GM10248 (cell line): ENCODE results near the gene ALPK3.

ENCODE experiments used
- CTCF ChIA-PET: fragments of 300-600 bp; sonication (Branson Sonifier 250); formaldehyde crosslinking; extraction: SDS; loops from one replicate; lab custom pipeline; 2021; ENCODE audit warnings: antibody characterized with exemption; lab: Yijun Ruan, JAX
- POLR2A ChIA-PET: fragments of 350-650 bp; sonication (Branson Sonifier 250); formaldehyde crosslinking; extraction: SDS; loops from one replicate; lab custom pipeline; 2020; ENCODE audit warnings: antibody characterized with exemption; lab: Yijun Ruan, JAX
- DNase-seq: peaks from one replicate; pipeline ENCODE4 v3.0.0; 2012; ENCODE audit errors: extremely low spot score
- CTCF ChIP-seq: IDR thresholded peaks from 2 replicates; pipeline ENCODE4 v1.5.1; 2012; ENCODE audit warnings: mild to moderate bottlenecking, low read depth; ENCODE audit errors: extremely low read depth, missing control alignments, control extremely low read depth

ALPK3 gene

GRCh38 chr15:84834969-84835368 is 17.8 kb downstream of the ALPK3 start:
- TF ChIP-seq CTCF = no peak
- CTCF ChIA-PET = interaction anchor here (1.0 to 4.2 kb wide), 9 partner anchors 8 to 264 kb away, joined by 3 to 14 read pairs (median 4); no protein-coding TSS in a partner anchor
- DNase-seq = no peak
- POLR2A ChIA-PET = no interaction called here

- CTCF ChIA-PET = interaction anchor here (1.0 to 4.2 kb wide), 7 partner anchors 9 to 43 kb away, joined by 3 to 14 read pairs (median 4); no protein-coding TSS in a partner anchor
- no peak for DNase-seq
- no peak for TF ChIP-seq CTCF
- POLR2A ChIA-PET = no interaction called here
These were observed 18.6 kb downstream of the ALPK3 start for GRCh38 chr15:84835661-84836337.

- no peak for TF ChIP-seq CTCF
- CTCF ChIA-PET = interaction anchor here (1.7 to 4.2 kb wide), 4 partner anchors 9 to 17 kb away, joined by 7 to 14 read pairs (median 8); no protein-coding TSS in a partner anchor
- POLR2A ChIA-PET = no interaction called here
- DNase-seq = no peak
These were observed 19.7 kb downstream of the ALPK3 start for GRCh38 chr15:84836844-84837243.

GRCh38 chr15:84839714-84840113 is 22.6 kb downstream of the ALPK3 start:
- CTCF ChIA-PET = interaction anchor here (0.9 to 1.9 kb wide), 3 partner anchors 12 to 89 kb away, joined by 3 to 7 read pairs (median 5); no protein-coding TSS in a partner anchor
- POLR2A ChIA-PET = no interaction called here
- DNase-seq = no peak
- TF ChIP-seq CTCF = no peak

- ChIA-PET POLR2A (no interaction called here), CTCF (interaction anchor here (1.9 kb wide), 1 partner anchor 18 kb away, joined by 7 read pairs; no protein-coding TSS in a partner anchor)
- TF ChIP-seq CTCF = no peak
- no peak for DNase-seq
These were observed 23.1 kb downstream of the ALPK3 start for GRCh38 chr15:84840255-84840654.

- CTCF ChIA-PET = interaction anchor here (1.0 to 1.9 kb wide), 2 partner anchors 18 to 269 kb away, joined by 4 to 7 read pairs; no protein-coding TSS in a partner anchor
- DNase-seq = no peak
- no peak for TF ChIP-seq CTCF
- POLR2A ChIA-PET = interaction anchor here (0.5 kb wide), 1 partner anchor 136 kb away, joined by 4 read pairs; no protein-coding TSS in a partner anchor
These were observed 23.7 kb downstream of the ALPK3 start for GRCh38 chr15:84840741-84841429.
